ENCODE data around the gene TMEM108. TPM values are rescaled to one million over a fixed set of nuclear protein-coding genes. Genes with fewer than 3 reads are reported as not detected.

The TMEM108 gene
- total and polyA plus RNA-seq, 2 of the 4 experiments (the other 2 are of a cell fraction) = 0.18 to 2.2 TPM

DNA sequence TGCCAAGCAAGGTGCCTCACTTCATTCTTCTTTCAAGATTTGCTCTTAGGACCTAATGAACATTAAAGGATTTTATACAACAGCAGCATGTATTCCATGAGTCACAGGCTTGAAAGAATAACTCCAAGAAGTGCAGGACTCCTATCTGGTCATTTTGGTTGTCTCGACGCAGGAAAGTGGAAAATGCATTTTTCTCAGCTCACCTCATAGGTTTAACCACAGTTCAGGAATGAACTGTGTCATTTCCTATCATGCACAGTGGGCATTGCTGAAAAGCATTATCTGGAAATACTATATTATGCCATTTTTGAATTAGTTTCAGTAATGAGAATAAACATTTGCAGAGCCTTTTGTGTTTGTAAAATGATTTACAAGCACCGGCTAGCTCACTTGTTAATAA, 263.0 kb downstream of the TMEM108 start:
- Histone ChIP-seq H4K20me1 (ENCODE audit: insufficient read depth, low read length) (no peaks in the 10 kb centered on the region), H4K8ac (ENCODE audit: low read depth in 2 of 2, low read length in 2 of 2) (peak overlapping the region; percentile 7; a peak in 2 of 4 replicates), H3K4me3 (ENCODE audit: insufficient read depth, low read depth, low read length) (no peak overlapping the region), H4K91ac (ENCODE audit: insufficient read depth, low read depth, low read length) (peak overlapping the region; percentile 54; the same call in 1 of the 2 replicates), H3K79me1 (ENCODE audit: low read depth in 1 of 2, low read length in 2 of 2) (no peaks in the 10 kb centered on the region), H2BK20ac (ENCODE audit: low read depth, low read length) (peak overlapping the region; percentile 83), H2AK5ac (ENCODE audit: low read depth, low read length) (peak overlapping the region; percentile 9; the same call in 1 of the 2 replicates), H3K4me1 (ENCODE audit: control insufficient read depth, insufficient read depth, low read length) (peaks cover 19% of the 10 kb centered on the region), H3K4me2 (ENCODE audit: low read depth, low read length) (peak overlapping the region; percentile 38; the same call in 1 of the 2 replicates), H3K9ac (ENCODE audit: low read depth, low read length) (no peak overlapping the region), H3K9me3 (ENCODE audit: control insufficient read depth, insufficient read depth, low read length) (no peaks in the 10 kb centered on the region), H3K27ac (ENCODE audit: insufficient read depth, low read length) (no peak overlapping the region), H3K27me3 (ENCODE audit: control insufficient read depth, insufficient read depth, low read length) (no peaks in the 10 kb centered on the region), H2BK5ac (ENCODE audit: low read depth, low read length, poor library complexity, severe bottlenecking) (peak overlapping the region; percentile 91), H3K9me1 (ENCODE audit: insufficient read depth, low read length) (peaks cover 9% of the 10 kb centered on the region), H4K5ac (ENCODE audit: low read depth, low read length) (no peak overlapping the region), H3K36me3 (ENCODE audit: control insufficient read depth, insufficient read depth, low read length) (no peaks in the 10 kb centered on the region), H2BK15ac (ENCODE audit: low read depth, low read length) (peak overlapping the region; percentile 16; the same call in 1 of the 3 replicates), H3K56ac (ENCODE audit: extremely low read depth, insufficient read depth, low read length) (no peak overlapping the region), H3K18ac (ENCODE audit: low read depth, low read length) (peak overlapping the region; percentile 3; the same call in 1 of the 2 replicates), H3K23ac (ENCODE audit: low read depth, low read length) (peak overlapping the region; percentile 8; the same call in 1 of the 2 replicates), H2AK9ac (replicated peaks; ENCODE audit: low read depth, low read length, poor library complexity) (no peak overlapping the region), H3K4ac (ENCODE audit: low read depth, low read length) (peak overlapping the region; percentile 64), H3K14ac (replicated peaks; ENCODE audit: low read depth, low read length) (peak overlapping the region; percentile 10; the same call in 1 of the 2 replicates), H2BK120ac (ENCODE audit: low read depth, low read length) (peak overlapping the region; percentile 66), H2AFZ (replicated peaks; ENCODE audit: low read length, poor library complexity) (no peak overlapping the region)
- DNase-seq (peak; percentile 96), ATAC-seq (ENCODE audit: low read depth) (peak; percentile 89)
- WGBS, 2 experiments (ENCODE audit: extremely low coverage in 2 of 2, insufficient read length in 1 of 2) = no CpG with 5 or more reads among the region's 3 CpGs
- no TSS peak for BruUV-seq (replicated peaks)
- in situ Hi-C loops (cut with MboI; ENCODE audit: low sequenced_read_pairs) = no loop called here
- TF ChIP-seq MAFK (IDR thresholded peaks at IDR 0.05; ENCODE audit: low read depth, low read length) (0 out of 2 replicates have a peak, but pooled peaks have one; percentile 31), CHD1 (IDR thresholded peaks at IDR 0.05; ENCODE audit: low read depth, low read length) (no peak), RFX5 (IDR thresholded peaks at IDR 0.05; ENCODE audit: low read depth, low read length) (no peak; the same call in 1 of the 2 replicates), NFE2L2 (IDR thresholded peaks at IDR 0.05; ENCODE audit: low read depth, low read length) (peak; percentile 21; the same call in 1 of the 2 replicates), SMC3 (IDR thresholded peaks at IDR 0.05; ENCODE audit: low read depth, low read length) (no peak), FOS (IDR thresholded peaks at IDR 0.05; ENCODE audit: low read depth, low read length) (peak; percentile 61), MAZ (IDR thresholded peaks at IDR 0.05; ENCODE audit: borderline replicate concordance, low read depth, low read length) (no peak), POLR2A (IDR thresholded peaks at IDR 0.05; ENCODE audit: low read depth, low read length) (no peak)
- TF ChIP-seq, protein P1, sequence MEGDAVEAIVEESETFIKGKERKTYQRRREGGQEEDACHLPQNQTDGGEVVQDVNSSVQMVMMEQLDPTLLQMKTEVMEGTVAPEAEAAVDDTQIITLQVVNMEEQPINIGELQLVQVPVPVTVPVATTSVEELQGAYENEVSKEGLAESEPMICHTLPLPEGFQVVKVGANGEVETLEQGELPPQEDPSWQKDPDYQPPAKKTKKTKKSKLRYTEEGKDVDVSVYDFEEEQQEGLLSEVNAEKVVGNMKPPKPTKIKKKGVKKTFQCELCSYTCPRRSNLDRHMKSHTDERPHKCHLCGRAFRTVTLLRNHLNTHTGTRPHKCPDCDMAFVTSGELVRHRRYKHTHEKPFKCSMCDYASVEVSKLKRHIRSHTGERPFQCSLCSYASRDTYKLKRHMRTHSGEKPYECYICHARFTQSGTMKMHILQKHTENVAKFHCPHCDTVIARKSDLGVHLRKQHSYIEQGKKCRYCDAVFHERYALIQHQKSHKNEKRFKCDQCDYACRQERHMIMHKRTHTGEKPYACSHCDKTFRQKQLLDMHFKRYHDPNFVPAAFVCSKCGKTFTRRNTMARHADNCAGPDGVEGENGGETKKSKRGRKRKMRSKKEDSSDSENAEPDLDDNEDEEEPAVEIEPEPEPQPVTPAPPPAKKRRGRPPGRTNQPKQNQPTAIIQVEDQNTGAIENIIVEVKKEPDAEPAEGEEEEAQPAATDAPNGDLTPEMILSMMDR (conservative IDR thresholded peaks at IDR 0.05; ENCODE audit: low read depth, low read length) = no peak
- TF ChIP-seq, protein P2, sequence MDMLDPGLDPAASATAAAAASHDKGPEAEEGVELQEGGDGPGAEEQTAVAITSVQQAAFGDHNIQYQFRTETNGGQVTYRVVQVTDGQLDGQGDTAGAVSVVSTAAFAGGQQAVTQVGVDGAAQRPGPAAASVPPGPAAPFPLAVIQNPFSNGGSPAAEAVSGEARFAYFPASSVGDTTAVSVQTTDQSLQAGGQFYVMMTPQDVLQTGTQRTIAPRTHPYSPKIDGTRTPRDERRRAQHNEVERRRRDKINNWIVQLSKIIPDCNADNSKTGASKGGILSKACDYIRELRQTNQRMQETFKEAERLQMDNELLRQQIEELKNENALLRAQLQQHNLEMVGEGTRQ (IDR thresholded peaks at IDR 0.05; ENCODE audit: low read depth, low read length) = no peak
- TF ChIP-seq, protein P3, sequence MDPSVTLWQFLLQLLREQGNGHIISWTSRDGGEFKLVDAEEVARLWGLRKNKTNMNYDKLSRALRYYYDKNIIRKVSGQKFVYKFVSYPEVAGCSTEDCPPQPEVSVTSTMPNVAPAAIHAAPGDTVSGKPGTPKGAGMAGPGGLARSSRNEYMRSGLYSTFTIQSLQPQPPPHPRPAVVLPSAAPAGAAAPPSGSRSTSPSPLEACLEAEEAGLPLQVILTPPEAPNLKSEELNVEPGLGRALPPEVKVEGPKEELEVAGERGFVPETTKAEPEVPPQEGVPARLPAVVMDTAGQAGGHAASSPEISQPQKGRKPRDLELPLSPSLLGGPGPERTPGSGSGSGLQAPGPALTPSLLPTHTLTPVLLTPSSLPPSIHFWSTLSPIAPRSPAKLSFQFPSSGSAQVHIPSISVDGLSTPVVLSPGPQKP (IDR thresholded peaks at IDR 0.05; ENCODE audit: borderline replicate concordance, low read depth, low read length) = no peak
- dilution Hi-C loops (cut with HindIII; ENCODE audit: low sequenced_read_pairs, unreplicated experiment) = no loop called here
- ChIA-PET POLR2A (ENCODE audit: unreplicated experiment) (no interaction called here), CTCF (interaction anchor here (1.2 kb wide), 1 partner anchor 121 kb away, joined by 3 read pairs; no protein-coding TSS in a partner anchor)
- intact Hi-C loops (cut with micrococcal nuclease) = no loop called here
